Measurements from ENCODE around the gene ERC2.

GRCh38 chr3:55497250-55497649 lies 971.0 kb downstream of the ERC2 start:
- TF ChIP-seq CTCF (IDR thresholded peaks at IDR 0.05; ENCODE audit: insufficient read depth, low read length, poor library complexity, severe bottlenecking) (no peak), EZH2phosphoT487 (conservative IDR thresholded peaks at IDR 0.05; ENCODE audit: low read length) (no peak)

All from SU-DHL-6 (cell line).